ENCODE results near the gene FSHR.

The FSHR gene

DNA sequence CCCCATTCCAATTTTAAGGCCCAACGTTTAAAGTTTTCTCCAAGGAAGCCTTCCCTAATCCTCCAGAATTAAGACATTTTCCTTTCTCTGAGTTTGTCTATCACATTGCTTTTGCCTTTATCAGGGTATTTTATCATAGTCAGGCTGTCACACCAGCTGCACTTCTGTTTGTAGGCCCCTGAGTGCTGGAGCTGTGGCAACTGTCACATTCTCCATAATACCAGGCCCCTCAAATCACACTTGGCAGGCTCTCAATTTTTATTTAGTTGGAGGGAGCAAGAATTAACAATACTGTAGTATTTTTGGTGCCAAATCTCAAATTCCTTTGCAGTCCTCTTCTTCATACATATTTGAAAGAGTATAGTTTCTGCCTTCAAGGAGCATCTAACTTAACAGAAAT lies 122.2 kb downstream of the FSHR start:
- no peak overlapping the region for H3K27ac ChIP-seq (replicated peaks)
- H3K4me3 ChIP-seq (replicated peaks; ENCODE audit: insufficient read depth, low read length) = no peak overlapping the region
- no peak for DNase-seq (ENCODE audit: low read depth in 1 of 2, low spot score in 1 of 2)
- no peaks in the 10 kb centered on the region for H3K27me3 ChIP-seq (ENCODE audit: insufficient read depth, poor library complexity, severe bottlenecking)
- TF ChIP-seq GABPA (IDR thresholded peaks at IDR 0.05; ENCODE audit: low read depth) (no peak), SPI1 (IDR thresholded peaks at IDR 0.05; ENCODE audit: borderline replicate concordance, low read depth) (no peak), POLR2AphosphoS5 (IDR thresholded peaks at IDR 0.05; ENCODE audit: low read depth) (no peak)
- TF ChIP-seq, protein P1, sequence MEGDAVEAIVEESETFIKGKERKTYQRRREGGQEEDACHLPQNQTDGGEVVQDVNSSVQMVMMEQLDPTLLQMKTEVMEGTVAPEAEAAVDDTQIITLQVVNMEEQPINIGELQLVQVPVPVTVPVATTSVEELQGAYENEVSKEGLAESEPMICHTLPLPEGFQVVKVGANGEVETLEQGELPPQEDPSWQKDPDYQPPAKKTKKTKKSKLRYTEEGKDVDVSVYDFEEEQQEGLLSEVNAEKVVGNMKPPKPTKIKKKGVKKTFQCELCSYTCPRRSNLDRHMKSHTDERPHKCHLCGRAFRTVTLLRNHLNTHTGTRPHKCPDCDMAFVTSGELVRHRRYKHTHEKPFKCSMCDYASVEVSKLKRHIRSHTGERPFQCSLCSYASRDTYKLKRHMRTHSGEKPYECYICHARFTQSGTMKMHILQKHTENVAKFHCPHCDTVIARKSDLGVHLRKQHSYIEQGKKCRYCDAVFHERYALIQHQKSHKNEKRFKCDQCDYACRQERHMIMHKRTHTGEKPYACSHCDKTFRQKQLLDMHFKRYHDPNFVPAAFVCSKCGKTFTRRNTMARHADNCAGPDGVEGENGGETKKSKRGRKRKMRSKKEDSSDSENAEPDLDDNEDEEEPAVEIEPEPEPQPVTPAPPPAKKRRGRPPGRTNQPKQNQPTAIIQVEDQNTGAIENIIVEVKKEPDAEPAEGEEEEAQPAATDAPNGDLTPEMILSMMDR (IDR thresholded peaks at IDR 0.05; ENCODE audit: insufficient read depth, low read length) = no peak
- TF ChIP-seq, protein P2, sequence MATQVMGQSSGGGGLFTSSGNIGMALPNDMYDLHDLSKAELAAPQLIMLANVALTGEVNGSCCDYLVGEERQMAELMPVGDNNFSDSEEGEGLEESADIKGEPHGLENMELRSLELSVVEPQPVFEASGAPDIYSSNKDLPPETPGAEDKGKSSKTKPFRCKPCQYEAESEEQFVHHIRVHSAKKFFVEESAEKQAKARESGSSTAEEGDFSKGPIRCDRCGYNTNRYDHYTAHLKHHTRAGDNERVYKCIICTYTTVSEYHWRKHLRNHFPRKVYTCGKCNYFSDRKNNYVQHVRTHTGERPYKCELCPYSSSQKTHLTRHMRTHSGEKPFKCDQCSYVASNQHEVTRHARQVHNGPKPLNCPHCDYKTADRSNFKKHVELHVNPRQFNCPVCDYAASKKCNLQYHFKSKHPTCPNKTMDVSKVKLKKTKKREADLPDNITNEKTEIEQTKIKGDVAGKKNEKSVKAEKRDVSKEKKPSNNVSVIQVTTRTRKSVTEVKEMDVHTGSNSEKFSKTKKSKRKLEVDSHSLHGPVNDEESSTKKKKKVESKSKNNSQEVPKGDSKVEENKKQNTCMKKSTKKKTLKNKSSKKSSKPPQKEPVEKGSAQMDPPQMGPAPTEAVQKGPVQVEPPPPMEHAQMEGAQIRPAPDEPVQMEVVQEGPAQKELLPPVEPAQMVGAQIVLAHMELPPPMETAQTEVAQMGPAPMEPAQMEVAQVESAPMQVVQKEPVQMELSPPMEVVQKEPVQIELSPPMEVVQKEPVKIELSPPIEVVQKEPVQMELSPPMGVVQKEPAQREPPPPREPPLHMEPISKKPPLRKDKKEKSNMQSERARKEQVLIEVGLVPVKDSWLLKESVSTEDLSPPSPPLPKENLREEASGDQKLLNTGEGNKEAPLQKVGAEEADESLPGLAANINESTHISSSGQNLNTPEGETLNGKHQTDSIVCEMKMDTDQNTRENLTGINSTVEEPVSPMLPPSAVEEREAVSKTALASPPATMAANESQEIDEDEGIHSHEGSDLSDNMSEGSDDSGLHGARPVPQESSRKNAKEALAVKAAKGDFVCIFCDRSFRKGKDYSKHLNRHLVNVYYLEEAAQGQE (IDR thresholded peaks at IDR 0.05; ENCODE audit: insufficient replicate concordance, low read depth) = no peak

DNA sequence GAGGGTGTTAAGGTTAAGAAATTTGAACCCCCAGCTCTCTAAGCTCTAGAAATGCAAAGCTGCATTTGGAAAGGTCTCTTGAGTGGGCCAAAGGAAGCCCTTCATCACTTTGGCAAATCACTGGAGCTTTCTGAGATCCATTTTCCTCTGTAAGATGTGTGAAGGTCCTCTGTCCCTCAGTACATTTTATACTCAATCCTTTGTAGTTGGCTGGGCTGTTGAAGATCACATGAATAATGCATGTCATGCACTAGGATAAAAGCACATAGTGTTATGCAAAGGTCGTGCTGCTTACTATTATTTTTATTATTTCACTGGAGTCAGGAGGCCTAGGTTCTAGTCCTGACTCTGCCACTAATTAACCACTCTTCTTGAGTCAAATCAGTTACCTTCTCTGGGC lies 124.9 kb downstream of the FSHR start:
- H3K4me3 ChIP-seq (replicated peaks; ENCODE audit: insufficient read depth, low read length) = no peak overlapping the region
- no peak for DNase-seq (ENCODE audit: low read depth in 1 of 2, low spot score in 1 of 2)
- H3K27ac ChIP-seq (replicated peaks) = no peak overlapping the region
- H3K27me3 ChIP-seq (ENCODE audit: insufficient read depth, poor library complexity, severe bottlenecking) = no peaks in the 10 kb centered on the region
- TF ChIP-seq, protein P1 (IDR thresholded peaks at IDR 0.05; ENCODE audit: insufficient read depth, low read length) = no peak
- TF ChIP-seq, protein P2 (IDR thresholded peaks at IDR 0.05; ENCODE audit: insufficient replicate concordance, low read depth) = no peak
- no peak for TF ChIP-seq SPI1 (IDR thresholded peaks at IDR 0.05; ENCODE audit: borderline replicate concordance, low read depth)
- no peak for TF ChIP-seq GABPA (IDR thresholded peaks at IDR 0.05; ENCODE audit: low read depth)
- TF ChIP-seq POLR2AphosphoS5 (IDR thresholded peaks at IDR 0.05; ENCODE audit: low read depth) = no peak

DNA sequence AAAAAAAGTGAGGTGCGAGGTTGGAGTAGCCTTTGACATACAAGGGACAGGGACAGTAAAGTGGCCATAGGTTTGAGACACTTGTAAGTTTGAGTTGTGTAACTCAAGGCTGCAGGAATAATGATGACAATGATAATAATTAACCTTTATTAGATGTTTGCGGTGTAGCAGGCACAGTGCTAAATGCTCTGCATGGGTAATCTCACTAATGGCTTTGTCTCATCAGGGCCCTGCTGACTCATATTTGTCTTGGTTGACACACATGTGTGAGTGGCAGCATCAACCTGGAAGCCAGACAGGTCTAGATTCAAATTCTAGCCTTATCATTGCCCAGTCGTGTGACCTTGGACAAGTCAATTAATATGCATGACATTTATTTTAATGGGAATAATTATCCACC lies 126.2 kb downstream of the FSHR start:
- DNase-seq (ENCODE audit: low read depth in 1 of 2, low spot score in 1 of 2) = no peak
- TF ChIP-seq, protein P2 (IDR thresholded peaks at IDR 0.05; ENCODE audit: insufficient replicate concordance, low read depth) = no peak
- TF ChIP-seq, protein P1 (IDR thresholded peaks at IDR 0.05; ENCODE audit: insufficient read depth, low read length) = no peak
- TF ChIP-seq GABPA (IDR thresholded peaks at IDR 0.05; ENCODE audit: low read depth) = no peak
- TF ChIP-seq POLR2AphosphoS5 (IDR thresholded peaks at IDR 0.05; ENCODE audit: low read depth) = no peak
- TF ChIP-seq SPI1 (IDR thresholded peaks at IDR 0.05; ENCODE audit: borderline replicate concordance, low read depth) = no peak
- Histone ChIP-seq H3K27ac (replicated peaks) (no peak overlapping the region), H3K4me3 (replicated peaks; ENCODE audit: insufficient read depth, low read length) (no peak overlapping the region), H3K27me3 (ENCODE audit: insufficient read depth, poor library complexity, severe bottlenecking) (no peaks in the 10 kb centered on the region)

All from HL-60 (cell line).